Stimulated activated naive CD8-positive, alpha-beta T cell treated with anti-CD3 and anti-CD28 coated beads, Interleukin-15, amount 100 ng/mL, for 72 hours (primary cell): ENCODE measurements around the gene ETV3L.
"Not testable (repeated sequence)": the region's sequence is repeated elsewhere in the genome, so short reads cannot be mapped to it uniquely, and the experiment has no call there.

ENCODE experiments used
- ATAC-seq: fragments of 150-1000 bp; cut with Tn5 transposase; 2 replicates; pipeline ENCODE4 v1.10.0; 2021; ENCODE audit warnings: mild to moderate bottlenecking, moderate library complexity
- DNase-seq, 2 donors: peaks; one replicate each; pipeline ENCODE4 v3.0.0; 2021 to 2022
- H3K27ac Mint-ChIP-seq, 2 donors: one replicate each; pipeline ENCODE4 v1.8.0; 2022; ENCODE audit warnings: mild to moderate bottlenecking in 2 of 2, mixed read lengths in 2 of 2, moderate library complexity in 2 of 2
- H3K27me3 Mint-ChIP-seq: one replicate; pipeline ENCODE4 v1.8.0; 2022; ENCODE audit warnings: mixed read lengths
- H3K4me1 Mint-ChIP-seq: one replicate; pipeline ENCODE4 v1.8.0; 2022; ENCODE audit warnings: mild to moderate bottlenecking, mixed read lengths
- H3K4me3 Mint-ChIP-seq, 2 donors: one replicate each; pipeline ENCODE4 v1.8.0; 2022; ENCODE audit warnings: mild to moderate bottlenecking in 2 of 2, mixed read lengths in 2 of 2, moderate library complexity in 1 of 2
- H3K9me3 Mint-ChIP-seq, 2 donors: one replicate each; pipeline ENCODE4 v1.8.0; 2022; ENCODE audit warnings: mixed read lengths in 2 of 2

ETV3L gene

GRCh38 chr1:157085421-157085820, 14.2 kb downstream of the ETV3L start:
- H3K9me3 Mint-ChIP-seq, result no peaks in the 10 kb centered on the region
- DNase-seq (no peak), ATAC-seq (no peak)

GRCh38 chr1:157084720-157085119, 14.9 kb downstream of the ETV3L start:
- Mint-ChIP-seq H3K4me3 (no peak overlapping the region), H3K9me3 (no peaks in the 10 kb centered on the region), H3K27me3 (peaks cover 2% of the 10 kb centered on the region), H3K27ac (no peak overlapping the region), H3K4me1 (no peaks in the 10 kb centered on the region)
- ATAC-seq, result no peak
- DNase-seq, result no peak

More at GRCh38 chr1:157085421-157085820, 14.2 kb downstream of the ETV3L start:
- peaks cover 9% of the 10 kb centered on the region for H3K27me3 Mint-ChIP-seq
- no peak overlapping the region for H3K27ac Mint-ChIP-seq
- H3K4me3 Mint-ChIP-seq, result no peak overlapping the region
- peaks cover 5% of the 10 kb centered on the region for H3K4me1 Mint-ChIP-seq

GRCh38 chr1:157081707-157082106, 17.9 kb downstream of the ETV3L start:
- H3K4me3 Mint-ChIP-seq, result no peak overlapping the region
- no peak overlapping the region for H3K27ac Mint-ChIP-seq
- no peaks in the 10 kb centered on the region for H3K9me3 Mint-ChIP-seq
- no peak for DNase-seq
- H3K27me3 Mint-ChIP-seq, result peaks cover 12% of the 10 kb centered on the region
- ATAC-seq, result no peak
- H3K4me1 Mint-ChIP-seq, result no peaks in the 10 kb centered on the region

- no peak for DNase-seq
- no peaks in the 10 kb centered on the region for H3K9me3 Mint-ChIP-seq
- ATAC-seq, result no peak
- H3K27me3 Mint-ChIP-seq, result peaks cover 14% of the 10 kb centered on the region
- no peaks in the 10 kb centered on the region for H3K4me1 Mint-ChIP-seq
- H3K27ac Mint-ChIP-seq, result no peak overlapping the region
- H3K4me3 Mint-ChIP-seq, result no peak overlapping the region
Observed at GRCh38 chr1:157080714-157081113, 18.9 kb downstream of the ETV3L start.

GRCh38 chr1:157077394-157077793, 22.2 kb downstream of the ETV3L start:
- DNase-seq, result no peak
- no peak for ATAC-seq
- peaks cover 8% of the 10 kb centered on the region for H3K4me1 Mint-ChIP-seq
- H3K9me3 Mint-ChIP-seq, result no peaks in the 10 kb centered on the region
- peaks cover 30% of the 10 kb centered on the region for H3K27me3 Mint-ChIP-seq
- H3K4me3 Mint-ChIP-seq, result no peak overlapping the region
- no peak overlapping the region for H3K27ac Mint-ChIP-seq

- Mint-ChIP-seq H3K4me1 (peaks cover 8% of the 10 kb centered on the region), H3K27ac (no peak overlapping the region), H3K9me3 (no peaks in the 10 kb centered on the region), H3K4me3 (peak overlapping the region in 1 of 2 donors; percentile 14), H3K27me3 (peaks cover 30% of the 10 kb centered on the region)
- DNase-seq (peak; percentile 33 to 51), ATAC-seq (no peak)
Observed at GRCh38 chr1:157073944-157074685, 25.5 kb downstream of the ETV3L start.

- DNase-seq (no peak), ATAC-seq (no peak)
- Mint-ChIP-seq H3K9me3 (no peaks in the 10 kb centered on the region), H3K4me3 (no peak overlapping the region), H3K4me1 (peaks cover 8% of the 10 kb centered on the region), H3K27ac (no peak overlapping the region), H3K27me3 (peaks cover 51% of the 10 kb centered on the region)
Observed at GRCh38 chr1:157069601-157070000, 30.0 kb downstream of the ETV3L start.

GRCh38 chr1:157059241-157059640, 40.4 kb downstream of the ETV3L start:
- peaks cover 69% of the 10 kb centered on the region for H3K27me3 Mint-ChIP-seq
- H3K9me3 Mint-ChIP-seq, result peaks cover 0 to 17% of the 10 kb centered on the region in 2 donors
- not testable (repeated sequence) for H3K4me3 Mint-ChIP-seq, H3K4me1 Mint-ChIP-seq, DNase-seq, H3K27ac Mint-ChIP-seq, ATAC-seq

- no peak for ATAC-seq
- DNase-seq, result no peak
- H3K27me3 Mint-ChIP-seq, result peaks cover 77% of the 10 kb centered on the region
- no peaks in the 10 kb centered on the region for H3K4me1 Mint-ChIP-seq
- no peak overlapping the region for H3K27ac Mint-ChIP-seq
- H3K9me3 Mint-ChIP-seq, result peaks cover 5 to 11% of the 10 kb centered on the region in 2 donors
- no peak overlapping the region for H3K4me3 Mint-ChIP-seq
Observed at GRCh38 chr1:157056269-157056668, 43.3 kb downstream of the ETV3L start.

- H3K27me3 Mint-ChIP-seq, result peaks cover 77% of the 10 kb centered on the region
- not testable (repeated sequence) for DNase-seq, H3K9me3 Mint-ChIP-seq
Observed at GRCh38 chr1:157055729-157056128, 43.9 kb downstream of the ETV3L start.

GRCh38 chr1:157050836-157051235, 48.8 kb downstream of the ETV3L start:
- Mint-ChIP-seq H3K9me3 (peaks cover 0 to 5% of the 10 kb centered on the region in 2 donors), H3K27me3 (peaks cover 88% of the 10 kb centered on the region), H3K4me1 (peaks cover 15% of the 10 kb centered on the region), H3K4me3 (no peak overlapping the region), H3K27ac (no peak overlapping the region)
- ATAC-seq (no peak), DNase-seq (no peak)

More at GRCh38 chr1:157055729-157056128, 43.9 kb downstream of the ETV3L start:
- H3K4me3 Mint-ChIP-seq, ATAC-seq, H3K27ac Mint-ChIP-seq, H3K4me1 Mint-ChIP-seq: not testable (repeated sequence)

- DNase-seq (no peak), ATAC-seq (no peak)
- no peak overlapping the region for H3K27ac Mint-ChIP-seq
- peaks cover 0 to 3% of the 10 kb centered on the region in 2 donors for H3K9me3 Mint-ChIP-seq
- H3K27me3 Mint-ChIP-seq, result peaks cover 93% of the 10 kb centered on the region
- H3K4me1 Mint-ChIP-seq, result peaks cover 21% of the 10 kb centered on the region
- peak overlapping the region; percentile 17 to 26 for H3K4me3 Mint-ChIP-seq
Observed at GRCh38 chr1:157047062-157047410, 52.6 kb downstream of the ETV3L start.

- Mint-ChIP-seq H3K27ac (peak within 1 kb of the TSS in 1 of 2 donors; percentile 75), H3K9me3 (no peaks in the 10 kb centered on the region), H3K4me3 (peak within 1 kb of the TSS; percentile 92 to 93), H3K27me3 (peaks cover 92% of the 10 kb centered on the region), H3K4me1 (peaks cover 21% of the 10 kb centered on the region)
- ATAC-seq (peak; percentile 68), DNase-seq (peak; percentile 12 to 21)
Observed at GRCh38 chr1:157045250-157046218, 54.1 kb downstream of the ETV3L start, which contains the start of gene ARHGEF11. TSS of gene ARHGEF11 (minus strand) at chr1:157045742. CDS start at chr1:157044330, 1,412 bp downstream.

- Mint-ChIP-seq H3K4me3 (no peak overlapping the region), H3K27ac (no peak overlapping the region), H3K9me3 (no peaks in the 10 kb centered on the region), H3K4me1 (peaks cover 21% of the 10 kb centered on the region), H3K27me3 (peaks cover 87% of the 10 kb centered on the region)
- ATAC-seq (no peak), DNase-seq (no peak)
Observed at GRCh38 chr1:157044326-157044725, 55.3 kb downstream of the ETV3L start.

GRCh38 chr1:157043685-157044084, 55.9 kb downstream of the ETV3L start:
- ATAC-seq (no peak), DNase-seq (no peak)
- H3K4me1 Mint-ChIP-seq, result peaks cover 21% of the 10 kb centered on the region
- H3K4me3 Mint-ChIP-seq, result no peak overlapping the region
- peaks cover 87% of the 10 kb centered on the region for H3K27me3 Mint-ChIP-seq
- no peaks in the 10 kb centered on the region for H3K9me3 Mint-ChIP-seq
- no peak overlapping the region for H3K27ac Mint-ChIP-seq

- H3K4me3 Mint-ChIP-seq, result no peak overlapping the region
- no peak overlapping the region for H3K27ac Mint-ChIP-seq
- no peaks in the 10 kb centered on the region for H3K9me3 Mint-ChIP-seq
- H3K27me3 Mint-ChIP-seq, result peaks cover 81% of the 10 kb centered on the region
- DNase-seq (no peak), ATAC-seq (no peak)
- peaks cover 21% of the 10 kb centered on the region for H3K4me1 Mint-ChIP-seq
Observed at GRCh38 chr1:157042846-157043245, 56.8 kb downstream of the ETV3L start.
